KG1 (cell line): Measurements from ENCODE around the gene VEZF1.

Experiments used
- DNase-seq: peaks from one replicate; lab custom pipeline; 2025; lab: John Stamatoyannopoulos, UW

VEZF1 gene

GRCh38 chr17:57927048-57927723 lies 60.9 kb downstream of the VEZF1 start:
- DNase-seq: no peak

GRCh38 chr17:57926723-57927047 lies 61.4 kb downstream of the VEZF1 start:
- no peak for DNase-seq

- no peak for DNase-seq
These were observed 62.6 kb downstream of the VEZF1 start for GRCh38 chr17:57925361-57925990.

GRCh38 chr17:57924677-57925076 lies 63.4 kb downstream of the VEZF1 start:
- no peak for DNase-seq
